GM23248 (cell line): ENCODE results near the gene PPY. TPM values are rescaled to one million over a fixed set of nuclear protein-coding genes. Genes with fewer than 3 reads are reported as not detected.
"Not testable (repeated sequence)": the region's sequence is repeated elsewhere in the genome, so short reads cannot be mapped to it uniquely, and the experiment has no call there.

ENCODE experiments used
- DNase-seq: peaks from one replicate; pipeline ENCODE4 v3.0.0-alpha.2; 2015
- H2AFZ ChIP-seq: fragments of 200-600 bp; sonication (generic); 2 replicates; pipeline ENCODE4 v1.6.1; 2016; ENCODE audit warnings: antibody characterized with exemption
- H3F3A ChIP-seq: fragments of 200-600 bp; sonication (generic); 2 replicates; pipeline ENCODE4 v1.6.1; 2016; ENCODE audit warnings: mild to moderate bottlenecking, antibody characterized with exemption, mixed run types; ENCODE audit not compliant: insufficient read depth
- H3K27ac ChIP-seq: fragments of 200-600 bp; sonication (generic); 2 replicates; pipeline ENCODE4 v1.5.1; 2016; ENCODE audit warnings: mild to moderate bottlenecking
- H3K27me3 ChIP-seq: fragments of 200-600 bp; sonication (generic); replicated peaks from 2 replicates; pipeline ENCODE4 v1.6.1; 2016; ENCODE audit warnings: mild to moderate bottlenecking; ENCODE audit not compliant: insufficient read depth
- H3K36me3 ChIP-seq: fragments of 200-600 bp; sonication (generic); 2 replicates; pipeline ENCODE4 v1.6.1; 2016; ENCODE audit warnings: low read depth, mild to moderate bottlenecking
- H3K4me1 ChIP-seq: fragments of 200-600 bp; sonication (generic); 2 replicates; pipeline ENCODE4 v1.6.1; 2016; ENCODE audit warnings: mild to moderate bottlenecking; ENCODE audit not compliant: insufficient read depth
- H3K4me2 ChIP-seq: fragments of 200-600 bp; sonication (generic); one replicate; pipeline ENCODE4 v1.6.1; 2016; ENCODE audit warnings: mild to moderate bottlenecking; ENCODE audit not compliant: unreplicated experiment
- H3K4me3 ChIP-seq: fragments of 200-600 bp; sonication (generic); 2 replicates; pipeline ENCODE4 v1.5.1; 2016; ENCODE audit warnings: mild to moderate bottlenecking
- H3K79me2 ChIP-seq: fragments of 200-600 bp; sonication (generic); 2 replicates; pipeline ENCODE4 v1.6.1; 2016; ENCODE audit warnings: mild to moderate bottlenecking; ENCODE audit not compliant: insufficient read depth
- H3K9ac ChIP-seq: fragments of 200-600 bp; sonication (generic); 2 replicates; pipeline ENCODE4 v1.6.1; 2016; ENCODE audit warnings: mild to moderate bottlenecking
- H3K9me2 ChIP-seq: fragments of 200-600 bp; sonication (generic); 2 replicates; pipeline ENCODE4 v1.6.1; 2016; ENCODE audit warnings: mixed run types, mild to moderate bottlenecking, moderate library complexity; ENCODE audit not compliant: insufficient read depth
- H3K9me3 ChIP-seq: fragments of 200-600 bp; sonication (generic); one replicate; pipeline ENCODE4 v1.6.1; 2017; ENCODE audit warnings: low read depth
- H4K20me1 ChIP-seq: fragments of 200-600 bp; sonication (generic); 2 replicates; pipeline ENCODE4 v1.6.0; 2016; ENCODE audit not compliant: insufficient read depth
- EZH2 ChIP-seq: fragments of 200-600 bp; sonication (generic); IDR thresholded peaks from 2 replicates; pipeline ENCODE4 v1.6.1; 2018; ENCODE audit warnings: antibody characterized with exemption, mild to moderate bottlenecking; ENCODE audit not compliant: insufficient read depth, poor library complexity, severe bottlenecking
- EZH2phosphoT487 ChIP-seq: fragments of 200-600 bp; sonication (generic); IDR thresholded peaks from 2 replicates; pipeline ENCODE4 v1.6.1; 2018; ENCODE audit warnings: antibody characterized with exemption, moderate library complexity, mild to moderate bottlenecking, low read depth; ENCODE audit not compliant: insufficient read depth
- WGBS, 2 experiments: methylation state at CpG; one replicate each; pipeline ENCODE4 v1.1.6; 2015 to 2017; ENCODE audit warnings: low lambda C conversion rate in 2 of 2, low coverage in 1 of 2; ENCODE audit errors: missing lambda C conversion rate in 2 of 2; 5-methylcytosine and 5-hydroxymethylcytosine counted together
- in situ Hi-C: fragments of 300-500 bp; cut with MboI; formaldehyde crosslinking; loops from 2 replicates; pipeline ENCODE4 v1.15.0; 2020
- polyA plus RNA-seq: library from polyadenylated mRNA; unstranded; fragments of >200 nt; fragmentation: Nextera tagmentation; extraction: Ambion mirVana; gene quantifications from 2 replicates; pipeline ENCODE4 v1.2.1, GENCODE V29; 2016
- total RNA-seq: library from RNA; depleted of rRNA; stranded (reverse); fragments of >200 nt; shearing (Covaris generic); gene quantifications from 2 replicates; pipeline ENCODE4 v1.2.3, GENCODE V29; 2014

Gene PPY
- total and polyA plus RNA-seq, 2 experiments from 2014 or later = not detected

DNA sequence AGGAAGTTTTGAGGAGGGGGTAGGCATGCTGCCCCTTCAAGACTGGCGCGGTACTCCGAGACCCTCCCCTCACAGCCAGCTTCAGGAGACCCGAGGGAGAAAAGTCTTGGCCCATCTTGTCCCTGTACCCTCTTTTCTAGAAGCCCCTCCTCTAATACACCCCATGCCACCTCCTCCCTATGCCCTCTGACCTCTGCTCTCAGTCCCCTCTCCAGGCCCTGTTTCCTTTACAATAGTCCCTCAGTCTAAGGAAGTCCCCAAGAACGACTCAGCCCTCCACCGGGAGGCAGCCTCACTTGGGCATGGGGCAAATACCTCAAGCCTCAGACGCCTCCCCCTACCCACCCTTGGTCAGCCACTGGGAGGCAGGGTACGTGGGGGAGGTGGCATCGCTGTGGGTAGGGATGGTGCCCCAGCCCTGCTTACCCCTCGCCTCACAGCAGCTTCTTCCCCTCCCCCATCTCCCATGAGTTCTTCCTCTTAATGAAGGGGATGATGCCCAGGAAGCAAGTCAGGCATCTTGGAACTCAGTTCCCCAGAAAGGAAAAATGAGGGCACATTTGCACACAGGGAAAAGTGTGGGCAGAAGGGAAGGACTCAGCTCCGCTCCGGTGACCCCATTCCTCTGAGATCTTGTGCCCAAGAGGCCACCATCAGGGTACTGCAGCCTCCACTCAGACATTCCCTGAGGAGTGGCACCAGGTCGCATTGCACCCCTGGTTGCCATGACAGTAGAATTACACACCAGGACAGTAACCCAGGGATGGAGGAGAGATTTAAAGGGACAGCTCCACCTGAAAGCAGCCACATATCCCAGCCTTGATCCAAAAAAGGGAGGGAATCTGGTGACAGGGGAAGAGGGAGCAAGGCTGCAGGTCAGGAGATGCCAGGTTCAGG is 41.2 kb downstream of the PPY start:
- H3K27ac ChIP-seq = no peak overlapping the region
- no peaks in the 10 kb centered on the region for H3F3A ChIP-seq
- in situ Hi-C loops = no loop called here
- no peaks in the 10 kb centered on the region for H3K36me3 ChIP-seq
- H3K79me2 ChIP-seq = no peaks in the 10 kb centered on the region
- peaks cover 5% of the 10 kb centered on the region; the same call in 1 of the 2 replicates for H3K4me1 ChIP-seq
- H4K20me1 ChIP-seq = no peaks in the 10 kb centered on the region
- 45 to 53% methylated on average over 11 to 13 of the region's 13 CpGs for WGBS, 2 experiments
- no peaks in the 10 kb centered on the region for H3K9me3 ChIP-seq
- no peaks in the 10 kb centered on the region for H3K9me2 ChIP-seq
- peak overlapping the region; percentile 59; the same call in 1 of the 2 replicates for H2AFZ ChIP-seq
- peak; percentile 32 for DNase-seq
- H3K9ac ChIP-seq = no peak overlapping the region
- H3K27me3 ChIP-seq = no peaks in the 10 kb centered on the region
- H3K4me2 ChIP-seq = peak overlapping the region; percentile 81
- no peak for TF ChIP-seq EZH2phosphoT487
- no peak for TF ChIP-seq EZH2
- H3K4me3 ChIP-seq = peak overlapping the region; percentile 66

DNA sequence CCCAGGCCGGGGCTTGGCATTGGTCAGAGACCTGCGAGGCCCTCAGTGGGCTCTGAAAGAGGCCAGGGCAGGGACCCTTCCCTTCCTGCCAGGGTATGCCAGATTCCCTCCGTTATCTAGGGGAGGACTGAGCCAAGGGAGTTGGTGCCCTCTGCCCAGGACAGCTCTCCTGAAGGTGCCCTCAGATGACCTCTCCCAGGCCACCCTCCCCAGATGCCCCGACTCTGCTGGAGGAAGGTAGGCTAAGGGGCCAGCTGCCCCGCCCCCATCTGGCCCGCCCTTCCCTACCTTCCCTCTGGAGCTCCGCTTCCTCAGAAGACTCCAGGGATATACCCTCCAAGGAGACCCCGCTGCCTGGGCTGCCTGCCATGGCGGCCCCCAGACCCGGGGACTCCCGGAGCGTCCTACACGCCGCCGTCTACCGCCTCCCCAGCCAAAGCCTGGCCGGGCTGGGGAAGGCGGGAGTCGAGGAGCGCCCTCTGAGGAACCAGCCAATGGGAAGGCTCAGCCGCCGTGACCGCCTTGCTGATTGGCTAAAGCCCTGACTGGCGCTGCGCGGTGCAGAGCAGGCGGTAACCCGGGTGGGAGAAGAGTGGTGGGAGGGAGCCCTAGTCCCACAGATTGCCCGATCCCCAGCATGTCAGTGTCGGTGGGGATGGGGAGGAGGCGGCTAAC is 42.0 kb downstream of the PPY start:
- Histone ChIP-seq H2AFZ (peak overlapping the region; percentile 59), H3K9ac (no peak overlapping the region), H4K20me1 (no peaks in the 10 kb centered on the region), H3K79me2 (no peaks in the 10 kb centered on the region), H3K9me2 (no peaks in the 10 kb centered on the region), H3K36me3 (no peaks in the 10 kb centered on the region), H3K4me3 (peak overlapping the region; percentile 66), H3K9me3 (no peaks in the 10 kb centered on the region), H3K27ac (no peak overlapping the region), H3K4me1 (0 out of 2 replicates have a peak, but pooled peaks cover 3% of the 10 kb centered on the region), H3K27me3 (no peaks in the 10 kb centered on the region), H3F3A (no peaks in the 10 kb centered on the region), H3K4me2 (peak overlapping the region; percentile 81)
- TF ChIP-seq EZH2 (no peak), EZH2phosphoT487 (no peak)
- in situ Hi-C loops = no loop called here
- WGBS, 2 experiments = 6 to 8% methylated on average over 27 to 31 of the region's 31 CpGs
- peak; percentile 92 for DNase-seq

DNA sequence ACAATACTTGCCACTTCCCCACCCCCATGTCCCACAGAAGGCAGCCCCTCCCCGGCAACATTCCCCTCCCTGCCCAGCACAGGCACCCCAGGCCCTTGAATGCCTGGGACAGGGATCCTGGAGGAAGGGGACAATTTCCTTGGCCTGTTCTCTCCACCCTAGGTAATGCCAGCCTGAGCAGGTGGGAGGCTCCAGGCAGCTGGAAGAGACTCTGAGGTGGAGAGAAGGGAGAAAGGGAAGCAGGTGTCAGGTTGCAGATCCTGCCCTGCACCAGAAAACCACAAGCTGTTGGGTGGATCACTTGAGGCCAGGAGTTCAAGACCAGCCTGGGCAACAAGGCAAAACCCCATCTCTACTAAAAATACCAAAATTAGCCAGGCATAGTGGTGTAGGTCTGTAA is 43.8 kb downstream of the PPY start:
- no peak for DNase-seq
- Histone ChIP-seq H3K4me2 (no peak overlapping the region), H3K27ac (no peak overlapping the region), H2AFZ (no peak overlapping the region), H4K20me1 (no peaks in the 10 kb centered on the region), H3K4me3 (no peak overlapping the region), H3K4me1 (0 out of 2 replicates have a peak, but pooled peaks cover 3% of the 10 kb centered on the region), H3K9me3 (no peaks in the 10 kb centered on the region), H3K36me3 (no peaks in the 10 kb centered on the region), H3K27me3 (no peaks in the 10 kb centered on the region), H3K79me2 (no peaks in the 10 kb centered on the region), H3K9me2 (no peaks in the 10 kb centered on the region), H3K9ac (no peak overlapping the region), H3F3A (no peaks in the 10 kb centered on the region)
- TF ChIP-seq EZH2phosphoT487 = no peak
- no peak for TF ChIP-seq EZH2
- in situ Hi-C loops = no loop called here
- 48% methylated on average over 1 of the region's 1 CpG; no CpG with 5 or more reads in 1 of the 2 experiments for WGBS, 2 experiments

DNA sequence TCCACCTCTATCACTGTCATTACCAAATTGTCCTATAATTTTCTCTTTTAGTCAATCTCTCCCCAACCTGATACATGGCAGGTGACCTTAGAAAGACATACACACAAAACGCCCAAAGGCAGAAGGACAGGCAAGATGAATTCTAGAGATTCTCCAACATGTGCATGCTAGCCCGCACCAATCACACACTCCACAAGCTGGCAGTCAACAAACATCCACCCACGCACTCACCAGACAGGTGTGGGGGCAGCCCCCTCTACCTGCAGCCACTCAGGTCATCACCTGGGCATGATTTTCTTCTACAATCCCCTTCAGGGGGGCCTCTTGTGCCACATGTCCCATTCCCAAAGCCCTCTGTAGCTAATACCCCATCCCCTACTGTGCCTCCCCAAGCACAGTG is 44.4 kb downstream of the PPY start:
- 0 out of 2 replicates have a peak, but pooled peaks cover 3% of the 10 kb centered on the region for H3K4me1 ChIP-seq
- H3K9me3 ChIP-seq = no peaks in the 10 kb centered on the region
- H3K79me2 ChIP-seq = no peaks in the 10 kb centered on the region
- H3K4me2 ChIP-seq = no peak overlapping the region
- H4K20me1 ChIP-seq = no peaks in the 10 kb centered on the region
- H2AFZ ChIP-seq = no peak overlapping the region
- no peaks in the 10 kb centered on the region for H3K27me3 ChIP-seq
- H3K36me3 ChIP-seq = no peaks in the 10 kb centered on the region
- no peak overlapping the region for H3K27ac ChIP-seq
- no peaks in the 10 kb centered on the region for H3K9me2 ChIP-seq
- DNase-seq = no peak
- H3K9ac ChIP-seq = no peak overlapping the region
- H3F3A ChIP-seq = no peaks in the 10 kb centered on the region
- 95% methylated on average over 3 of the region's 3 CpGs for WGBS, 2 experiments
- no peak overlapping the region for H3K4me3 ChIP-seq
- TF ChIP-seq EZH2phosphoT487 (no peak), EZH2 (no peak)
- in situ Hi-C loops = no loop called here

DNA sequence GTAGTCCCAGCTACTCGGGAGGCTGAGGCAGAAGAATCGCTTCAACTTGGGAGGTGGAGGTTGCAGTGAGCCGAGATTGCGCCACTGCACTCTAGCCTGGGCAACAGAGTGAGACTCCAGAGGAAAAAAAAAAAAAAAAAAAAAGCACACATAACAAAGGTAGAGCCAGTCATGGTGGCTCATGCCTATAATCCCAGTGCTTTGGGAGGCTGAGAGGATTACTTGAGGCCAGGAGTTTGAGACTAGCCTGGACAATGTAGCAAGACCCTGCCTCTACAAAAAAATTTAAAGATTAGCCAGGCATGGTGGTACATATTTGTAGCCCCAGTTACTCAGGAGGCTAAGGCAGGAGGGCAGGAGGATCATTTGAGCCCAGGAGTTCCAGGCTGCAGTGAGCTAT is 47.8 kb downstream of the PPY start:
- H2AFZ ChIP-seq, H3K27me3 ChIP-seq, H3K9ac ChIP-seq, in situ Hi-C loops, H3K27ac ChIP-seq, H3K9me3 ChIP-seq, H3F3A ChIP-seq, H3K36me3 ChIP-seq, H3K4me2 ChIP-seq, DNase-seq, H3K4me1 ChIP-seq, H3K4me3 ChIP-seq, H3K9me2 ChIP-seq, H3K79me2 ChIP-seq, H4K20me1 ChIP-seq: not testable (repeated sequence)
- 81% methylated on average over 4 of the region's 4 CpGs; no CpG with 5 or more reads in 1 of the 2 experiments for WGBS, 2 experiments
